ENCODE data around the gene NRM.
"Not testable (repeated sequence)": the region's sequence is repeated elsewhere in the genome, so short reads cannot be mapped to it uniquely, and the experiment has no call there.

Gene NRM

DNA sequence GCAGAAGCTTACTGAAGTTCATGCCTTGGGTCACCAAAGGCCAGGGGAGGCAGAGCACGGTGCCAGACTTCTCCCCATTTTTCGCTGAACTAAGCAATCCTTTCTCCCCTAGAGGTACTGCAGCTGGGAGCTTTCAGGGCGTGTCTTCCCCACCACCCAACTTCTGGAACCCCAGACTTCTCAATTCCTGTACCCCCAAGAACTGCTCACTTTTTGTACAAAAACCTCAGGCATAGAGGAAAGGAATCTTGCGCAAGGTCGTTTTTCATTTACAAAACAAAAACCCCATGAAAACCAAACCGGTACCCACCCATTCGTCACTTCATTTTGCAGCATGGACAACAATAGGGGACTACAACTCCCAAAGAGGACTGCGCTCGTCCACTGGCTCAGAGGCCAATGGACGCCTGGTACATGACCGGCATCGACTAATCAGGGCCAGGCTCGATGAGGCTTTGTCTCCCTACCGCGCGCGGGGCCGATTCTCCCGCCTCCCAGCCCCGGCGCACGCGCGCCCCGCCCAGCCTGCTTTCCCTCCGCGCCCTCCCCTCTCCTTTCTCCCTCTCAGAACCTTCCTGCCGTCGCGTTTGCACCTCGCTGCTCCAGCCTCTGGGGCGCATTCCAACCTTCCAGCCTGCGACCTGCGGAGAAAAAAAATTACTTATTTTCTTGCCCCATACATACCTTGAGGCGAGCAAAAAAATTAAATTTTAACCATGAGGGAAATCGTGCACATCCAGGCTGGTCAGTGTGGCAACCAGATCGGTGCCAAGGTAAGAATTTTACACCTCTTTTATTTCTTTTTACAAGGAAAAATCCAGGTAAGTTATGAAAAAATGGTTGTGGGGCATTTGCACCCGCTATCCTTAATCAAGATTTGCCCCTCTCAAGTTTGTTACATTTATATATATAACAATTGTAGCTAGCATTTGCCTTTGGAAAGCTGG, 29.3 kb upstream of the NRM start, which contains the start of gene TUBB:
TUBB (plus strand) TSS at position 562 of the 947 bp plus-strand sequence; CDS start at position 717, 155 bp downstream.
- peak; percentile 97 for DNase-seq

DNA sequence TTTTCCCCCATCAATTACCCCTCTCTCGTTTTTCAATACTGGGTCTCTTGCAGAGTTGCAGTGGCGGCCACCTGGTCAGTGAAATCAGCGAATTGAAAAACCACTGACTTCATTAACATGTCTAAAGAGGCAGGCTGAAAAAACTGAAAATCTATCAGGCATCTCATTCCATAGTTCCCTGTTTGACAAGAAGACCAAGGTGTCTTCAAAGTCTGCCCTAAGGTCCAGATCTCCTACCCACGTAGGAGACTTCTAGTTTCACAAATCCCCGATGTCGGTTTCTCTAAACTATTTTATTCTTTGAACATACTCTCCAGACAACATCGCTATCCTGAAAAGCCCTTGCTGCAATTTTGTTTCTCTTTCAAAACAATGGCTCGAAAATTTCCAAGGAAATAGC, 28.6 kb upstream of the NRM start:
- DNase-seq, result no peak

DNA sequence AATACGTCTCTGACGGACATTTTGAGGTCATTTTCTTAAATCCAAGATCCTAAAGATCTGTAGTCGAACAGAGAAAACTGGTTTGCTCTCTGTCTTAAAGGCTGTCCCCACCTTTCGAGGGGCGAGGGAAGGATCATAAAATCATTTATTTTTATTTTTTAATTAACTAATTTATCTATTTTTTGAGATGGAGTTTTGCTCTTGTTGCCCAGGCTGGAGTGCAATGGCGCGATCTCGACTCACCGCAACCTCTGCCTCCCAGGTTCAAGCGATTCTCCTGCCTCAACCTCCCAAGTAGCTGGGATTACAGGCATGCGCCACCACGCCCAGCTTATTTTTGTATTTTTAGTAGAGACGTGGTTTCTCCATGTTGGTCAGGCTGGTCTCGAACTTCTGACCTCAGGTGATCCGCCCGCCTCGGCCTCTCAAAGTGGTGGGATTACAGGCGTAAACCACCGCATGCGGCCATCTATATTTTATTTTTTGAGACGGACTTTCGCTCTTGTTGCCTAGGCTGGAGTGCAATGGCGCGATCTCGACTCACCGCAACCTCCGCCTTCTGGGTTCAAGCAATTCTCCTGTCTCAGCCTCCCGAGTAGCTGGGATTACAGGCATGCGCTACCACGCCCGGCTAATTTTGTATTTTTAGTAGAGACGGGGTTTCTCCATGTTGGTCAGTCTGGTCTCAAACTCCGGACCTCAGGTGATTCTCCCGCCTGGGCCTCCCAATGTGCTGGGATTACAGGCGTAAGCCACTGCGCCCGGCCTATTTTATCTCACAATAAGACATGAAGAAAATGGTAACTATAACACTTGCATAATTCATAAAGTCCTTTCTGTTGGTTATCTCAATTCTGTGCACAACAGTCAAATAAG, 27.3 kb upstream of the NRM start:
- DNase-seq, result not testable (repeated sequence)

DNA sequence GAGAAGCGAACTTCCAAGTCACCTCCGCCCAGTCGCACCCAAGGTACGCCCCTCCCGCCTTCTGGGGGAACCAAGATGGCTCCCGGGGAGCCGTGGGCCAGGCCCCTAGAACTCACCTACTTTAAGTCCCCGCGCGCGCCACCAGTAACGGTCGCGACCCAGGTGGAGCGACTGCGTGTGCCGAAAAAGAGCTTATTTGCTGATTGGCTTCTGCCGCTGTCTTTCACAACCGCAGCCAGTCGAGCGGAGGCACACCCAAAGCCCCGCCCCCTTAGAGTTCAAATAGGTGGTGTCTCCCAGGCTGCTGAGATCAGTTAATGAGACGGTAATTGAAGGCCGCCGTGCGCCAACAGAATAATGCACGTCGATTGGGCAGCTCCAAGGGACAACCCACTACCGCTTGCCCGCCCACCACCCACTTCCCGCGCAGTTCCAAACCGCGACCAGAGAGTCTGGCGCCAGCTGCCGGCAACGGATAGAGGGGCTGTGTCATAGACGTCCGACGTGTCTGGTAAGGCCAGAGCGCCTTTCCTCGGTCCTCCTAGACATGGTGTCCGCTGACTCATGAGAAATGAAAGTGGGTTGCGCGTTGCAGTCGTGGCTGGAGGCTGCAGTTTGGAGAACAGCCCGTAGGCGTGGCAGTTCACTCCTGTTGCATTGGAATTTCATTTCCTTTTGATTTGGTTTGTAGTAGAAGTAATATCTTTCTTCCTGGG, 26.5 kb upstream of the NRM start, which contains the start of gene MDC1:
MDC1 (minus strand) TSS at position 153 of the 716 bp plus-strand sequence. CDS start 2,106 bp downstream, outside the sequence.
- peak; percentile 100 for DNase-seq

DNA sequence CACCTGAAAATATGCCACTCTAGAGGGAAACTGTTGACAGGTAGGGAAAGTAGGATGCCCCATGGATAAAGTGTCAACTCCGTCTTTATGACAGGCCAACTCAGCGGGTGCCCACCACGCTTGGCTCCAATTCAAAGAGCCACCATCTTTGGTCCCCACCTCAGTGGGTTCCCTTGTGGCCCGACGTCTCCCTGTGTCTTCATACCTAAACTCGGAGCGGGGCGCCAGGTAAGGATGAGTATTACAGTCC, 26.0 kb upstream of the NRM start:
- DNase-seq, result no peak

DNA sequence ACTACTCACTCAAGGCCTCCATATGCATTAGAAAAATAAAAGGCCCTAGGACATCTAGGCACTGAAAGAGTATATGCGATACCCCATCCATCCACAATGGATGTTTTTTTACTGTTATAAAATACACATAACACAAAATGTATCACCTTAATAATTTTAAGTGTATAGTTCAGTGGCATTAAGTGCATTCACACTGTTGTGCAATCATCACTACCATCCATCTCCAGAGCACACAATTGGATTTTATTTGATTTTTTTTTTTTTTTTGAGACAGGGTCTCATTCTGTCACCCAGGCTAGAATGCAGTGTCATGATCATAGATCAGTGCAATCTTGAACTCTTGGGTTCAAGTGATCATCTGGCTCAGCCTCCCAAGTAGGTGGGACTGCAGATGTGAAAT, 23.5 kb upstream of the NRM start:
- DNase-seq, result no peak

DNA sequence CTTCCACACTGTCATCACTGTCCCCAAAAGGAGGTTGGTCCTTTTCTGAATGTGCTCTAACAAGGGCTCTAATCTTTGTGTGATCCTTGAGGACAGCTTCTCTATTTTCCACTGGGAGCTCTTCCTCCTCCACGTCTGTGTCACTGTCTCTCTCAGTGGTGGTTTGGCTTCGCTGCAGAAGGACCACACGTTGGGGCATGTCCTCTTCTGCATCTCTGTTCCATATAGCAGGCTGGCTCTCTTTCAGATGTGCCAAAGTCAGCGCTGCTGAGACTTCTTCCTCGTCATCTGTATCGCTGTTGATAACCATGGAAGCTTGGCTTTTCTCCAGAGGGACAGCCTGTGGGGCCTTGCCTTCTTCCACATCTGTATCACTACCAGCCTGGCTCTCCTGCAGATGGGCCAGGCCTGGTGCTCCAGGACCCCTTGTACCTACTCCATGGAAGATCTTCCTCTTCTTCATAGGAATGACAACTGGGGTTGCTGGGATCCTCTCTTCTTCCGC, 21.7 kb upstream of the NRM start:
- no peak for DNase-seq

DNA sequence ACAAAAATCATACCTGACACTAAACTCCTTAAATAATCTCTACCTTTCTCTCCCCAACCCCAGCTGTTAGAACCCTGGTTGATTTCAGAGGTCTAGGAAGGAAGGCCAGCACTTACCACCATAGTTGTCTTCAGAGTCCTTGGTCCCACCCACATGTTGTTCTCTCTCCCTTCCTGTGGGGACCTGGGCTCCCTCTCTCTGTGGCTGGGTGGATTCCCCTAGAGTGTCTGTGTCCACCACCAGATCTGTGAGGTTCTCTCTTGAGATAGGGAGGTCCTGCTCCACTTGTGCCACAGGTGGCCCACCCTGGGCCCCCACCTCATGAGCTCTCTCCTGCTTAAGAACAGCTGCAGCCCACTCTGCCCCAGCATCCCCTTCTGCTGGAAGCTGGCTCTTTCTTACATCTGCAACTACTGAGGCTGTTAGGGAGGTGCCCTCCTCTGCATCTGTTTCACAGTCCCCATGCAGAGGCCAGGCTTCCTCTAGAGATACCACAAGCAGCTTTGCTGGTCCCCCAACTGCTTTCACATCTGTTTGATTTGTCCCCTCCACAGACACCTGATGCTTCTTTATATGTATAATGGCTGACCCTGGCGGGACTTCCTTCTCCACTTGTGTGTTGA, 21.1 kb upstream of the NRM start:
- no peak for DNase-seq

DNA sequence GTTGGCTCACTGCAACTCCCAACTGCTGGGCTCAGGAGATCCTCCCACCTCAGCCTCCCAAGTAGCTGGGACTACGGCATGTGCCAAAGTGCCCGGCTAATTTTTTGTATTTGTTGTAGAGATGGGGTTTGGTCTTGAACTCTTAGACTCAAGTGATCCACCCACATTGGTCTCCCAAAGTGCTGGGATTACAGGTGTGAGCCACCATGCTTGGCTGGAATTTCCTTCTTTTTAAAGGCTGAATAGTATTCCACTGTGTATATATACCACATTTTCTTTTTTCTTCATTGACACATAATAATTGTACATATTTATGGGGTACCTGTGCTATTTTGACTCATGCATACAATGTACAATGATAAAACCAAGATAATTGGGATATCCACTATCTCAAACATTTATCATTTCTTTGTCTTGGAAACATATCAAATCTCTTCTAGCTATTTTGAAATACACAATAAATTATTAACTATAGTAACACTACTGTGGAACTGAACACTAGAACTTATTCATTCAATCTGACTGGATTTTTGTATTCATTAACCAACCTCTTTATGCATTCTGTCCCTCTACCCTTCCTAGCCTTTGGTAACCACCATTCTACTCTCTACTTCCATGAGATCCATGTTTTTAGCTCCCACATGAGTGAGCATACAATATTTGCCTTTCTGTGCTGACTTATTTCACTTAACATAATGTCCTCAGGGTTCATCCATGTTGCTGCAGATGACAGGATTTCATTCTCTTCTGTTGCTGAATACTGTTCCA, 18.5 kb upstream of the NRM start:
- no peak for DNase-seq

DNA sequence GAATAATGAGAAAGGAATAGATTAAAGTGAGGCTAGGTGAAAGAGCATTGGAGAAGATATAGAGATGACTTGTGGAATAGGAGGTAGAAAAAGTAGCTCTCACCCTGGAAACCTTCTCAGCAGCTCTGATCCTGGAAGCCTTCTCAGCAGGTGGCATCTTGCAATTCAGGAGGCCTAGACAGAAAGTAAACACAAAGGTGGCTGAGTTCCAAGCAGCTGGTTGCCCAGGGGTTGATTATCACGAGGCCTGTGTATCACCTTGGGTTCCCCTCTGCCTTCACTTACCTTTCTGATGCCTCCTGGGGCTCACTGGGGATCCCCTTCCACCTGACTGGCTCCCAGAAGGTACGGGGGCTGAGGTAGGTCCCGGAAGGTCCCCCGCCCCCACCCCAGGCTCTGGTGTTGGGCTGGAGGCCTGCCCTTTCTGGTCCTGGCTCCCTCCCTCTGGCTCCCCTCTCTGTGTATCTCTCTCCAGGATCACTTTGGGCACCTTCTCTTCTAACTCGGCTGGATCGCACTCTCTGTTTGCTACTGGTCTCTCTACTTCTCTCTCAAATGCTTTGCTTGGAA, 16.6 kb upstream of the NRM start:
- DNase-seq, result no peak

DNA sequence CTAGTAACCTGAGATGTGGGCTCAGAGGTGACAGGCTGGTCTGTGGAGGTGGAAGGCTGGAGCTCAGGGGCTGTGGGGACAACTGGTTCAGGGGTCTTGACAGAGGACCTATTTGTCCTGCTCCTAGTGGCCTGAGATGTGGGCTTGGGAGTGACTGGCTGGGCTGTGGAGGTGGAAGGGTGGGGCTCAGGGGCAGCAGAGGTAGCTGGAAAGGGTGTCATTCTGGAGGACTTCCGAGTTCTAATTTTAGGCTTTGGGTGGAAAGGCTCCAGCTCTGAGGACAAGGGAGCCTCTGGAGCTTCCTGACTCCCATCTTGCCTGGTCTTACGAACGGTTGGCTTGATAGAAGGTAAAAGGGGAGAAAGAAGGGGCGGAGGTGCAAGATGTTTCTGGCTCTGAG, 14.8 kb upstream of the NRM start:
- DNase-seq, result no peak

DNA sequence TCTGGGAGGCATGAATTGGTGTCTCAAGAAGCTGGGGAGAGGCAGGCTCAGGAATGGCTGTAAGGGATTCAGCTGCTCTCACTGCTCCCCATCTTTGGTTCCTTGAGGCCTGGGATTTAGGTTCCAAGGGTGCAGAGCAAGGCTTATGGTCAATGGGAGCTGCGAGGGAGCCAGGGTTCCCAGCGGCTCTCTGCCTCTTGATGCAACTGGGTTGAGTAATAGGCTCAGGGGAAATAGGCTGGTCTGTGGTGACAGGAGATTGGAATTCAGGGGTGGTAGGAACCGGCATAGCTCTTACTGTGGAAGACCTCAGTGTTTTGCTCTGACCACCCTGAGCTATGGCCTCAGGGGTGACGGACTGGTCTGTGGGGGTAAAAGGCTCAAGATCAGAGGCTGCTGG, 13.0 kb upstream of the NRM start:
- no peak for DNase-seq

DNA sequence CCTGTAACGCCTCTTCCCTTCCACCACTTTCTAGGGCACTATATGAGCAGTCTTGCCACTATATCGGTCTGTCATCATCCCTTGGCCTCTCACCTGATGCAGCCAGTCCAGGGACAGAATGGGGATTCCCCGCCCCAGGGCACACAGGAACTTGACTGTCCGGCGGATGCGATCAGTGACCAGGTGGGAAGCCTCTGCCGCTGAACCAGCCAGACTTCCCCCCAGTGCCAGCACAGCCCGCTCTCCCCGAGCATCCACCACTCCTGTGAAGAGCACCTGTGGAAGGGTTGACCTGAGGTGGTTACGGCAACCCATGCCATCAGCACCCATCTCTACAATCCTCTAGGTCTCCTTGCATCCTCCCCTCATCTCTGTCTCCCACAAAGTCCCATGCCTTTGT, 12.2 kb upstream of the NRM start:
- no peak for DNase-seq

DNA sequence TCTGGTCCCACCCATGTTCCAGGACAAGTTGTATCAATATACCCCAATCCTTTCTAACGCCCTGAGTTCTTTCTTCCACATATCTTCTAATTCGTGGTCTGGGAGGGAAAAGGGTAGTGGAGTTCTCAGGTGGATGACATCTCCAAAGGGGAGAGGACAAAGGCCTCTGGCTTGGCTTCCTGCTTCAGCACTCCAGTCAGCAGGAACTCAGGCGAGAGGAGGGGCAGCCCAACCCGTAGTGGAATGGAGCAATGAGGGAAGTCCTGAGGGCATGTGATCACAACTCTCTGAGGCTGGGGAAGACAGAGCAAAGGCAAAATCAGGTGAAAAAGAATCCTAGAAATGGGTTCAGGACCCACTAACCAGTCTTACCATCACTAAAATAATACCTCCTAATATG, 9.6 kb upstream of the NRM start:
- no peak for DNase-seq

DNA sequence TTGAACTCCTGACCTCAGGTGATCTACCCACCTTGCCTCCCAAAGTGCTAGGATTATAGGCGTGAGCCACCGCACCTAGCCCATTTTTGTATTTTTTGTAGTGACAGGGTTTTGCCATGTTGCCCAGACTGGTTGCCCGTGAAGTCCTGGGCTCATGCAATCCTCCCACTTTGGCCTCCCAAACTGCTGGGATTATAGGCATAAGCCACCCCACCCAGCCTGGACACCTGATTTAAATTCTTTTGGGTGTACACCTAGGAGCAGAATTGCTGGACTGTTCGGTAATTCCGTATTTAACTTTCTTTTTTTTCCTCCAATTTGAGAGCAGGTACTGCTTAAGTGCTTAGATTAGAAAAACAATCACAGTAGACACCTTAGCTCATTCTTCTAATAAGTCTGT, 5.6 kb upstream of the NRM start:
- DNase-seq, result no peak

DNA sequence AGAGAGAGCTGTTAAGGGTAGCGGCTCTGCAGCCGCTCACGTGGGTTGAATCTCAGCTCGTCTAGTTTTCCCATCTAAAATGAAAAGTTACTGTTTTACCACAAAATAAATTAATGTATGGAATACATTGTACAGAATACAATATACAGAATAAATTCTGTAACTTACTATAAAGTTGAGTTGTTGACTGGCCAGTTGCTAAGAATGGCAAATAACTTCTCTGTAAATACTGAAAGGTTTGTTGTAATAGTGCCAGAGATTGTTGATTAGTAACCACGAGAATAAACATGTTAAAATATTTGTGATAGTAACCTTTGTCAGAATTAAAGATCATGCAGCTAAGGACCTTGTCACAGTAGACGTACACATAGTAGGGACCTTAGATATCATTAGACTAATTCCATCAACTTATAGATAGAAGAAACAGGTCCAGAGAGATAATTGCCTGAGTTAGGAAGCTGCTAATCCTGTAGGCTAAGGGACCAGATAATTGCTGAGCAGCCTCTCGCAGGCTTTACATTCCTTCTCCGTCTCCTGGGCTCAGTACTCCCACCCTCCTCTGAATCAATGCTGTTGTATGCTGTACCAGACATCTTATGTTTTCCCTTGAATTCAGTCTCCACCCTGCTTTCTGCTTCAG, 544 bp upstream of the NRM start:
- no peak for DNase-seq

DNA sequence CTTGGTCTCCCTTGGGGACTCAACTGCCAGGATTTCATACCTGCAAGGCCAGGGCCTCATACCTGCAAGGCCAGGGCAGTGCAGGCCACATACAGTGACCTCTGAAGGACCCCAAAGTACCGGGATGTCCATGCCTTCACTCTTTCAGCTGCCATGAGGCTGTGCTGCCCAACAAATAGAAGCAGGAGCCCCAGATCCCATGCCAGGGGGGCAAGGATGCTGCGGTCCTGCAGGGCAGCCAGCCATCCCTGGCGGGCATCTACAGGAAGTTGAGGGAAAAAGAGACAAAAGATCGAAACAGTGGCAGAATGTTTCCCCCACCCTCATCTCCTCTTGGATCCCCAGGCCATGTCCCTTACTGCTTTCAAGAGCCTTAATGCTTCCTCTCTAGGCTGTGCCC, 799 bp downstream of the NRM start:
- no peak for DNase-seq

DNA sequence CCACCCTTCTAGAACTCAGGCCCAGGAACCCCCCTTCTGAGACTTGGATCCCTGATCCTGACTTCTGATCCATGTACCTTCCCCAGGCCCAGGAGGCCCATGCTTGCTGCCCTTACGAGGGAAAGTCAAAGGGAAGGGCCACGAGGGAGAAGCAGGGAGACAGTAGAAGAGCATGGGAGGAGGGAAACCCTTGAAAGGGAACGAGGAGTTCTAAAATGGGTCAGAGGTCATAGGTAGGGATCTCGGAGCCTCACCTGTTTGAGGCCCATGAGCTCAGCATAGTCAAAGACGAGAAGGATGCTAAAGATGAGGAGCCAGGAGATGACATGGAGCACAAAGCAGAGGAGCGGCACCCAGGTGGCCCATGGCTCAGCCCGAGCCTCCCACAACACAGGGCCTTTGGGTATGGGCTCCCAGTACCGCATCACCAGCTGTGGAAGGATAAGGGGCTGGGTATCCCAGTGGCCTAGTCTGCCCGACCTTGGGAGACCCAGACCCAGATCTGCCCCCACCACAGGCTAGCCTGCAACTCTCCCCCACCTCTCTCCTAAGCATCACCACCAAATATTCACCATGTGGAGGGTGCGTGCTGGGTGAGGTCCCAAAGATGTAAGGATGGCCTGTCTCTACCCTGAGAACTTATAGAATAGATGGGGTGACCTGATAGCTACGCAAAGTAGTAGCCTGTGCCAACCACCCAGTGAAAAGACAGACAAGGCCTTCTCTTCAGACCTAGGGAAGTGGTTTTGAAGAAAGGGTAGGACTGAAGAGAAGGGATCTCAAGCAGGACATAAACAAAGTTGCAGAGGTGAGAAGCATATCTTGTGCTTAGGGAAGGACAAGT, 1.5 kb downstream of the NRM start:
- no peak for DNase-seq

DNA sequence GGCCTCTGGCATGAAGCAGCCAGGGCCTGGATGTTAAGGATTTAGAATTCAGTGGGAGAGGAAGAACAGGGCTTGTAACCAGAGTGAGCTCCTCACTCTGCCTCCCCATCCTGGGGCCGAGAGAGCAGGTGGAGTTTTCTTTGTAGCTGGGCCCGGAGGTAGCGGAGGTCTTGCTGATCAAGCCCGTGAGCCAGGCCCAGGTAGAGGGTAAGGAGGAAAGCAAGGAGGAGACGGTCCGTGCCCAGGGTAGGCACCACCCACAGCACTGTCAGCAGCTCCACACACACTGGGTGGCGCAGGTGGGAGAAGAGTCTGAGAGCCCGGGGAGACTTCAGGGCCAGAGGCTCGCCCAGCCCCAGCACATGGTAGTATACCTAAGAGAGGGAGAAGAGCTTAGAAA, 2.2 kb downstream of the NRM start:
- DNase-seq, result no peak
